ENCODE measurements around the gene PRKN.

PRKN gene

GRCh38 chr6:162621246-162621645, 106.3 kb downstream of the PRKN start:
- DNase-seq (ENCODE audit: low read depth in 2 of 3, low spot score in 2 of 3): no peak

GRCh38 chr6:162620073-162620472, 107.5 kb downstream of the PRKN start:
- DNase-seq (ENCODE audit: low read depth in 2 of 3, low spot score in 2 of 3): no peak

- no peak for DNase-seq (ENCODE audit: low read depth in 2 of 3, low spot score in 2 of 3)
Observed at GRCh38 chr6:162618448-162619002, 109.0 kb downstream of the PRKN start.

GRCh38 chr6:162615016-162615705, 112.4 kb downstream of the PRKN start:
- DNase-seq (ENCODE audit: low read depth in 2 of 3, low spot score in 2 of 3): no peak

GRCh38 chr6:162613310-162613709, 114.3 kb downstream of the PRKN start:
- no peak for DNase-seq (ENCODE audit: low read depth in 2 of 3, low spot score in 2 of 3)

- DNase-seq (ENCODE audit: low read depth in 2 of 3, low spot score in 2 of 3): no peak
Observed at GRCh38 chr6:162612613-162613012, 115.0 kb downstream of the PRKN start.

GRCh38 chr6:162610351-162610750, 117.2 kb downstream of the PRKN start:
- no peak for DNase-seq (ENCODE audit: low read depth in 2 of 3, low spot score in 2 of 3)

- DNase-seq (ENCODE audit: low read depth in 2 of 3, low spot score in 2 of 3): no peak
Observed at GRCh38 chr6:162605881-162606280, 121.7 kb downstream of the PRKN start.

GRCh38 chr6:162603231-162604015, 124.1 kb downstream of the PRKN start:
- DNase-seq (ENCODE audit: low read depth in 2 of 3, low spot score in 2 of 3): no peak

GRCh38 chr6:162602759-162603158, 124.8 kb downstream of the PRKN start:
- no peak for DNase-seq (ENCODE audit: low read depth in 2 of 3, low spot score in 2 of 3)

- no peak for DNase-seq (ENCODE audit: low read depth in 2 of 3, low spot score in 2 of 3)
Observed at GRCh38 chr6:162596676-162597075, 130.9 kb downstream of the PRKN start.

GRCh38 chr6:162591517-162591916, 136.0 kb downstream of the PRKN start:
- DNase-seq (ENCODE audit: low read depth in 2 of 3, low spot score in 2 of 3): no peak

GRCh38 chr6:162581988-162582780, 145.4 kb downstream of the PRKN start:
- DNase-seq (ENCODE audit: low read depth in 2 of 3, low spot score in 2 of 3): no peak

GRCh38 chr6:162580619-162581018, 146.9 kb downstream of the PRKN start:
- DNase-seq (ENCODE audit: low read depth in 2 of 3, low spot score in 2 of 3): no peak

GRCh38 chr6:162576016-162576415, 151.6 kb downstream of the PRKN start:
- no peak for DNase-seq (ENCODE audit: low read depth in 2 of 3, low spot score in 2 of 3)

- DNase-seq (ENCODE audit: low read depth in 2 of 3, low spot score in 2 of 3): no peak
Observed at GRCh38 chr6:162572240-162572639, 155.3 kb downstream of the PRKN start.

GRCh38 chr6:162568266-162568665, 159.3 kb downstream of the PRKN start:
- no peak for DNase-seq (ENCODE audit: low read depth in 2 of 3, low spot score in 2 of 3)

- DNase-seq (ENCODE audit: low read depth in 2 of 3, low spot score in 2 of 3): no peak
Observed at GRCh38 chr6:162562041-162562440, 165.5 kb downstream of the PRKN start.

- DNase-seq (ENCODE audit: low read depth in 2 of 3, low spot score in 2 of 3): no peak
Observed at GRCh38 chr6:162560891-162561290, 166.7 kb downstream of the PRKN start.

- no peak for DNase-seq (ENCODE audit: low read depth in 2 of 3, low spot score in 2 of 3)
Observed at GRCh38 chr6:162554531-162554930, 173.0 kb downstream of the PRKN start.

GRCh38 chr6:162546905-162547304, 180.7 kb downstream of the PRKN start:
- DNase-seq (ENCODE audit: low read depth in 2 of 3, low spot score in 2 of 3): no peak

GRCh38 chr6:162543221-162543620, 184.3 kb downstream of the PRKN start:
- DNase-seq (ENCODE audit: low read depth in 2 of 3, low spot score in 2 of 3): no peak

Measured in activated CD8-positive, alpha-beta memory T cell treated with anti-CD3 and anti-CD28 coated beads for 48 hours (primary cell).